Psoas muscle (tissue), 8 donors: Measurements from ENCODE around the gene RGS2. TPM values are rescaled to one million over a fixed set of nuclear protein-coding genes. Genes with fewer than 3 reads are reported as not detected.

ENCODE experiments used
- ATAC-seq, 4 donors: fragments of 200-7000 bp; cut with Tn5 transposase; one replicate each; pipeline ENCODE4 v1.9.1; 2020; ENCODE audit warnings: moderate library complexity in 3 of 4, mild to moderate bottlenecking in 2 of 4
- DNase-seq, 2 donors: peaks; one replicate each; pipeline ENCODE4 v3.0.0-alpha.2; 2020
- H3K27ac ChIP-seq: fragments of 200-600 bp; one replicate; pipeline ENCODE4 v1.8.0; 2022
- H3K27me3 ChIP-seq, 3 donors: fragments of 200-600 bp in 1 of 3; one replicate each; pipeline versions ENCODE4 v1.6.1 to v1.8.0; 2013 to 2022; ENCODE audit warnings: low read length in 2 of 3, mild to moderate bottlenecking in 2 of 3, moderate library complexity in 1 of 3; ENCODE audit not compliant: insufficient read depth in 3 of 3
- H3K36me3 ChIP-seq, 2 donors: fragments of 200-600 bp in 1 of 2; one replicate each; pipeline versions ENCODE4 v1.6.1 to v1.8.0; 2013 to 2022; ENCODE audit warnings: low read depth in 1 of 2, mild to moderate bottlenecking in 1 of 2, moderate library complexity in 1 of 2; ENCODE audit not compliant: insufficient read depth in 1 of 2
- H3K4me1 ChIP-seq: fragments of 200-600 bp; one replicate; pipeline ENCODE4 v1.8.0; 2022
- H3K4me3 ChIP-seq: fragments of 200-600 bp; one replicate; pipeline ENCODE4 v1.8.0; 2022; ENCODE audit warnings: mild to moderate bottlenecking
- H3K9me3 ChIP-seq: fragments of 200-600 bp; one replicate; pipeline ENCODE4 v1.8.0; 2022
- CTCF ChIP-seq: fragments of 200-600 bp; IDR thresholded peaks from one replicate; pipeline ENCODE4 v1.8.0; 2022; ENCODE audit warnings: antibody characterized with exemption
- WGBS, 3 donors: extraction: QIAGEN DNeasy Blood & Tissue Kit; methylation state at CpG; one replicate each; pipeline versions ENCODE4 v1.1.6 to v1.1.7; 2013; 5-methylcytosine and 5-hydroxymethylcytosine counted together
- intact Hi-C, 2 donors: fragments of 100-400 bp; cut with DNase I; formaldehyde crosslinking; loops; one replicate each; pipeline versions ENCODE4 v1.11.0 to v1.14.2; 2022
- polyA plus RNA-seq, 3 donors: library from polyadenylated mRNA; stranded (reverse); fragments of 200-250 nt; gene quantifications; one replicate each; pipeline ENCODE4 v1.2.3, GENCODE V29; 2013
- total RNA-seq, 4 donors: library from RNA; stranded (reverse); fragmentation: NEBNext Ultra II Directional in 2 of 4; extraction: Animal tissue kit (Norgen Biotek cat#: 25700) in 2 of 4; gene quantifications; one replicate each; pipeline versions ENCODE4 v1.2.1 to v1.2.4, GENCODE V29; 2021 to 2023
- donor health status: healthy with polysubstance abuse.
- donor health status: DM: no; HTN: no; CAD: no; lungs with moderate emphysema.
- donor health status: Bipolar disorder and iron deficiency.
- donor health status: healthy.
- donor health status: DM: yes; HTN: yes; CAD: no.
- donor health status: DM: no; HTN: no; CAD: no.
- donor health status: DM: no; HTN: no; CAD: no.
- donor health status: DM: yes; HTN: yes; CAD: no.

RGS2 gene
- total and polyA plus RNA-seq, 7 donors = 1.9 to 47.6 (median 3.9) TPM

GRCh38 chr1:192830595-192831246 is 21.9 kb downstream of the RGS2 start:
- Histone ChIP-seq H3K36me3 (no peaks in the 10 kb centered on the region), H3K27me3 (peaks cover 0 to 3% (median 0%) of the 10 kb centered on the region in 3 donors), H3K9me3 (no peaks in the 10 kb centered on the region), H3K4me1 (no peaks in the 10 kb centered on the region), H3K27ac (no peak overlapping the region), H3K4me3 (no peak overlapping the region)
- DNase-seq (no peak), ATAC-seq (no peak)
- intact Hi-C loops = no loop called here
- TF ChIP-seq CTCF = no peak
- WGBS, 3 donors = 46 to 51% (median 49%) methylated on average over 6 of the region's 6 CpGs

GRCh38 chr1:192831706-192832355 is 23.0 kb downstream of the RGS2 start:
- DNase-seq = no peak
- Histone ChIP-seq H3K4me1 (no peaks in the 10 kb centered on the region), H3K27me3 (peaks cover 0 to 3% (median 0%) of the 10 kb centered on the region in 3 donors), H3K9me3 (no peaks in the 10 kb centered on the region), H3K36me3 (no peaks in the 10 kb centered on the region), H3K4me3 (no peak overlapping the region), H3K27ac (no peak overlapping the region)
- WGBS, 3 donors = 83 to 86% (median 85%) methylated on average over 5 of the region's 5 CpGs
- no peak for TF ChIP-seq CTCF
- ATAC-seq = no peak
- intact Hi-C loops = no loop called here

- ATAC-seq (no peak), DNase-seq (no peak)
- Histone ChIP-seq H3K9me3 (no peaks in the 10 kb centered on the region), H3K4me3 (no peak overlapping the region), H3K27me3 (peaks cover 0 to 3% (median 0%) of the 10 kb centered on the region in 3 donors), H3K27ac (no peak overlapping the region), H3K4me1 (no peaks in the 10 kb centered on the region), H3K36me3 (no peaks in the 10 kb centered on the region)
- no peak for TF ChIP-seq CTCF
- intact Hi-C loops = no loop called here
Observed at GRCh38 chr1:192832492-192832891, 23.7 kb downstream of the RGS2 start.

- intact Hi-C loops = no loop called here
Observed at GRCh38 chr1:192835116-192835515, 26.3 kb downstream of the RGS2 start.

More at GRCh38 chr1:192835116-192835515, 26.3 kb downstream of the RGS2 start:
- no peaks in the 10 kb centered on the region for H3K9me3 ChIP-seq
- no peak overlapping the region for H3K27ac ChIP-seq
- no peaks in the 10 kb centered on the region for H3K36me3 ChIP-seq
- no peak overlapping the region for H3K4me3 ChIP-seq
- ATAC-seq (no peak), DNase-seq (no peak)
- no peak for TF ChIP-seq CTCF
- 57 to 66% (median 60%) methylated on average over 3 of the region's 3 CpGs for WGBS, 3 donors
- H3K27me3 ChIP-seq = peaks cover 0 to 3% (median 0%) of the 10 kb centered on the region in 3 donors
- H3K4me1 ChIP-seq = no peaks in the 10 kb centered on the region
